Activated CD4-positive, alpha-beta T cell treated with anti-CD3 and anti-CD28 coated beads, Interleukin-10, Interleukin-2, amounts not matched to agents 100 ng/mL and 50 ng/mL, durations not matched to agents 16 hours and 8 hours (primary cell): ENCODE measurements around the gene BBS4.
A peak's percentile ranks its signal among the peaks of the same experiment; 100 is the strongest.
"Not testable (repeated sequence)": the region's sequence is repeated elsewhere in the genome, so short reads cannot be mapped to it uniquely, and the experiment has no call there.

ENCODE experiments used
- DNase-seq: peaks from one replicate; pipeline ENCODE4 v3.0.0-alpha.2; 2020

The BBS4 gene

GRCh38 chr15:72706266-72706665 is 20.3 kb downstream of the BBS4 start:
- no peak for DNase-seq

- DNase-seq: not testable (repeated sequence)
Observed at GRCh38 chr15:72708551-72709303, 22.7 kb downstream of the BBS4 start.

GRCh38 chr15:72722071-72722696 is 36.2 kb downstream of the BBS4 start:
- DNase-seq: peak; percentile 66

GRCh38 chr15:72724028-72724427 is 38.0 kb downstream of the BBS4 start:
- DNase-seq: no peak

GRCh38 chr15:72725446-72725845 is 39.4 kb downstream of the BBS4 start:
- DNase-seq: no peak

- not testable (repeated sequence) for DNase-seq
Observed at GRCh38 chr15:72725851-72726250, 39.8 kb downstream of the BBS4 start.

- no peak for DNase-seq
Observed at GRCh38 chr15:72727154-72727553, 41.1 kb downstream of the BBS4 start.

GRCh38 chr15:72728249-72728648 is 42.2 kb downstream of the BBS4 start:
- DNase-seq: not testable (repeated sequence)

GRCh38 chr15:72728821-72729220 is 42.8 kb downstream of the BBS4 start:
- no peak for DNase-seq

GRCh38 chr15:72732086-72732485 is 46.1 kb downstream of the BBS4 start:
- no peak for DNase-seq

- no peak for DNase-seq
Observed at GRCh38 chr15:72732516-72732915, 46.5 kb downstream of the BBS4 start.

- DNase-seq: no peak
Observed at GRCh38 chr15:72733941-72734738, 48.1 kb downstream of the BBS4 start.

GRCh38 chr15:72735111-72735510 is 49.1 kb downstream of the BBS4 start:
- no peak for DNase-seq

- no peak for DNase-seq
Observed at GRCh38 chr15:72737061-72737460, 51.1 kb downstream of the BBS4 start.

GRCh38 chr15:72737723-72738122 is 51.7 kb downstream of the BBS4 start:
- DNase-seq: no peak

- peak; percentile 73 for DNase-seq
Observed at GRCh38 chr15:72740219-72740618, 54.2 kb downstream of the BBS4 start.

- no peak for DNase-seq
Observed at GRCh38 chr15:72749700-72750099, 63.7 kb downstream of the BBS4 start.

GRCh38 chr15:72751751-72752455 is 65.9 kb downstream of the BBS4 start:
- DNase-seq: no peak

GRCh38 chr15:72754096-72754495 is 68.1 kb downstream of the BBS4 start:
- DNase-seq: no peak

GRCh38 chr15:72758182-72758581 is 72.2 kb downstream of the BBS4 start:
- no peak for DNase-seq

- DNase-seq: no peak
Observed at GRCh38 chr15:72760590-72761260, 74.7 kb downstream of the BBS4 start.

GRCh38 chr15:72764656-72765055 is 78.6 kb downstream of the BBS4 start:
- DNase-seq: no peak

- DNase-seq: no peak
Observed at GRCh38 chr15:72766025-72766424, 80.0 kb downstream of the BBS4 start.
